Stimulated activated effector memory CD8-positive, alpha-beta T cell treated with anti-CD3 and anti-CD28 coated beads, Interleukin-12 subunit alpha, Interleukin-12 subunit beta, amount 100 ng/mL, for 72 hours (primary cell): ENCODE measurements around the gene ENO3.
A peak's percentile ranks its signal among the peaks of the same experiment; 100 is the strongest.

Experiments
- ATAC-seq: fragments of 150-1000 bp; cut with Tn5 transposase; 2 replicates; pipeline ENCODE4 v1.10.0; 2021
- DNase-seq, 2 donors: peaks; one replicate each; pipeline ENCODE4 v3.0.0; 2021 to 2022; ENCODE audit warnings: low spot score in 2 of 2
- H3K27ac Mint-ChIP-seq: one replicate; pipeline ENCODE4 v1.8.0; 2022; ENCODE audit warnings: mild to moderate bottlenecking, mixed read lengths
- H3K36me3 Mint-ChIP-seq: one replicate; pipeline ENCODE4 v1.8.0; 2022; ENCODE audit warnings: mild to moderate bottlenecking, mixed read lengths
- H3K4me1 Mint-ChIP-seq: one replicate; pipeline ENCODE4 v1.8.0; 2022; ENCODE audit warnings: mixed read lengths
- H3K4me3 Mint-ChIP-seq: one replicate; pipeline ENCODE4 v1.8.0; 2022; ENCODE audit warnings: mild to moderate bottlenecking, mixed read lengths
- H3K9me3 Mint-ChIP-seq: one replicate; pipeline ENCODE4 v1.8.0; 2022; ENCODE audit warnings: mixed read lengths

Gene ENO3

GRCh38 chr17:4998732-4999429 lies 48.0 kb downstream of the ENO3 start:
- Mint-ChIP-seq H3K4me1 (peaks cover 43% of the 10 kb centered on the region), H3K27ac (peak overlapping the region; percentile 36), H3K36me3 (peaks cover 40% of the 10 kb centered on the region), H3K9me3 (no peaks in the 10 kb centered on the region), H3K4me3 (peak overlapping the region; percentile 89)
- ATAC-seq: no peak
- DNase-seq: no peak

GRCh38 chr17:4999430-5000093 lies 48.6 kb downstream of the ENO3 start:
- H3K9me3 Mint-ChIP-seq: no peaks in the 10 kb centered on the region
- no peak for DNase-seq
- ATAC-seq: no peak
- H3K4me1 Mint-ChIP-seq: peaks cover 43% of the 10 kb centered on the region
- peaks cover 47% of the 10 kb centered on the region for H3K36me3 Mint-ChIP-seq
- H3K4me3 Mint-ChIP-seq: peak overlapping the region; percentile 89
- peak overlapping the region; percentile 36 for H3K27ac Mint-ChIP-seq

- Mint-ChIP-seq H3K4me1 (peaks cover 37% of the 10 kb centered on the region), H3K4me3 (no peak overlapping the region), H3K27ac (peak overlapping the region; percentile 36), H3K36me3 (peaks cover 54% of the 10 kb centered on the region), H3K9me3 (no peaks in the 10 kb centered on the region)
- no peak for DNase-seq
- ATAC-seq: no peak
Observed at GRCh38 chr17:5000237-5000639, 49.3 kb downstream of the ENO3 start.

GRCh38 chr17:5002121-5002788 lies 51.3 kb downstream of the ENO3 start:
- H3K9me3 Mint-ChIP-seq: no peaks in the 10 kb centered on the region
- DNase-seq (no peak), ATAC-seq (no peak)
- H3K4me1 Mint-ChIP-seq: peaks cover 30% of the 10 kb centered on the region
- peaks cover 67% of the 10 kb centered on the region for H3K36me3 Mint-ChIP-seq
- no peak overlapping the region for H3K27ac Mint-ChIP-seq
- no peak overlapping the region for H3K4me3 Mint-ChIP-seq

GRCh38 chr17:5003214-5003867 lies 52.4 kb downstream of the ENO3 start:
- H3K4me3 Mint-ChIP-seq: no peak overlapping the region
- H3K9me3 Mint-ChIP-seq: no peaks in the 10 kb centered on the region
- H3K27ac Mint-ChIP-seq: peak overlapping the region; percentile 37
- H3K4me1 Mint-ChIP-seq: peaks cover 29% of the 10 kb centered on the region
- ATAC-seq (no peak), DNase-seq (no peak)
- peaks cover 77% of the 10 kb centered on the region for H3K36me3 Mint-ChIP-seq
